GM15510 (cell line): ENCODE measurements around the gene ZCCHC8.

Source experiments
- POLR2A ChIP-seq: IDR thresholded peaks from 3 replicates; pipeline ENCODE4 v1.6.1; 2011; ENCODE audit warnings: borderline replicate concordance; ENCODE audit not compliant: insufficient read length; ENCODE audit errors: extremely low read depth

The ZCCHC8 gene

GRCh38 chr12:122500685-122501488 is at the start of gene ZCCHC8:
TSS of gene ZCCHC8 (minus strand) at chr12:122500932. CDS start at chr12:122500840, 92 bp downstream.
- peak; percentile 81 for TF ChIP-seq POLR2A

- no peak for TF ChIP-seq POLR2A
Observed at GRCh38 chr12:122547330-122547729, 46.6 kb upstream of the ZCCHC8 start.

- TF ChIP-seq POLR2A, result no peak
Observed at GRCh38 chr12:122545855-122546254, 45.1 kb upstream of the ZCCHC8 start.

- no peak for TF ChIP-seq POLR2A
Observed at GRCh38 chr12:122544537-122544936, 43.8 kb upstream of the ZCCHC8 start.

- TF ChIP-seq POLR2A, result no peak
Observed at GRCh38 chr12:122538496-122538895, 37.8 kb upstream of the ZCCHC8 start.

- no peak for TF ChIP-seq POLR2A
Observed at GRCh38 chr12:122537021-122537420, 36.3 kb upstream of the ZCCHC8 start.

- TF ChIP-seq POLR2A, result no peak
Observed at GRCh38 chr12:122533856-122534255, 33.1 kb upstream of the ZCCHC8 start.

- TF ChIP-seq POLR2A, result no peak
Observed at GRCh38 chr12:122528992-122529391, 28.3 kb upstream of the ZCCHC8 start.

- no peak for TF ChIP-seq POLR2A
Observed at GRCh38 chr12:122528582-122528981, 27.9 kb upstream of the ZCCHC8 start.

- no peak for TF ChIP-seq POLR2A
Observed at GRCh38 chr12:122527478-122527944, 26.8 kb upstream of the ZCCHC8 start.

GRCh38 chr12:122526683-122527477 is 26.1 kb upstream of the ZCCHC8 start, which contains the start of the genes KNTC1 and RSRC2:
TSS of gene KNTC1 (plus strand) at chr12:122527249. CDS start at chr12:122530064, 2,815 bp downstream.
TSS of gene RSRC2 (minus strand) at chr12:122526936. CDS start at chr12:122526853, 83 bp downstream.
- TF ChIP-seq POLR2A, result peak; percentile 94

GRCh38 chr12:122523846-122524718 is 23.4 kb upstream of the ZCCHC8 start:
- TF ChIP-seq POLR2A, result no peak

- no peak for TF ChIP-seq POLR2A
Observed at GRCh38 chr12:122523280-122523679, 22.5 kb upstream of the ZCCHC8 start.

- no peak for TF ChIP-seq POLR2A
Observed at GRCh38 chr12:122520676-122521075, 19.9 kb upstream of the ZCCHC8 start.
